Measurements from ENCODE around the gene MN1. TPM values are rescaled to one million over a fixed set of nuclear protein-coding genes. Genes with fewer than 3 reads are reported as not detected.

MN1 gene
- total RNA-seq, 4 donors from 2014 or later = 0.53 to 2.8 (median 1.5) TPM

DNA sequence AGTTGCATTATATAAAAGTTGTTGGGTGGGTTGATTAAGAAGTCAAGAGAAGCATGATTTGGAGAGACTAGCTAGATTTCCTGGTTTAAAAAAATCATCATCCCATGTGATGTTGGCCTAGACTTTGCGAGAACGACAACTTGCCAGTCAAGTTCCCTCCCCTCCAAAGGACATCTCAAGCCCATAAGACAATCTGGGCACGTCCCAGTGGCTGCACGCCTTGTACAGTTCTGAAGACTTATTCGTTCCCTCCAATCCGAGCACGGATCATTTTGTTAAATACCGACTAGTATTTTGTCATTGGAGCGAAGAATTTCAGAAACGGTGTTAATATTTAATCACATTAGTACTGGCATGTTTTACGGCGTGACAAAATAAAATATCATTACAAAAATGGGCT is 8.0 kb downstream of the MN1 start:
- DNase-seq = no peak
- H3K36me3 ChIP-seq = no peaks in the 10 kb centered on the region
- TF ChIP-seq, protein P1, sequence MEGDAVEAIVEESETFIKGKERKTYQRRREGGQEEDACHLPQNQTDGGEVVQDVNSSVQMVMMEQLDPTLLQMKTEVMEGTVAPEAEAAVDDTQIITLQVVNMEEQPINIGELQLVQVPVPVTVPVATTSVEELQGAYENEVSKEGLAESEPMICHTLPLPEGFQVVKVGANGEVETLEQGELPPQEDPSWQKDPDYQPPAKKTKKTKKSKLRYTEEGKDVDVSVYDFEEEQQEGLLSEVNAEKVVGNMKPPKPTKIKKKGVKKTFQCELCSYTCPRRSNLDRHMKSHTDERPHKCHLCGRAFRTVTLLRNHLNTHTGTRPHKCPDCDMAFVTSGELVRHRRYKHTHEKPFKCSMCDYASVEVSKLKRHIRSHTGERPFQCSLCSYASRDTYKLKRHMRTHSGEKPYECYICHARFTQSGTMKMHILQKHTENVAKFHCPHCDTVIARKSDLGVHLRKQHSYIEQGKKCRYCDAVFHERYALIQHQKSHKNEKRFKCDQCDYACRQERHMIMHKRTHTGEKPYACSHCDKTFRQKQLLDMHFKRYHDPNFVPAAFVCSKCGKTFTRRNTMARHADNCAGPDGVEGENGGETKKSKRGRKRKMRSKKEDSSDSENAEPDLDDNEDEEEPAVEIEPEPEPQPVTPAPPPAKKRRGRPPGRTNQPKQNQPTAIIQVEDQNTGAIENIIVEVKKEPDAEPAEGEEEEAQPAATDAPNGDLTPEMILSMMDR (IDR thresholded peaks at IDR 0.05) = no peak
- no peak overlapping the region for H3K27ac ChIP-seq
- H3K4me3 ChIP-seq = no peak overlapping the region
- H3K9me3 ChIP-seq = no peaks in the 10 kb centered on the region
- H3K27me3 ChIP-seq = no peaks in the 10 kb centered on the region
- no peaks in the 10 kb centered on the region for H3K4me1 ChIP-seq

DNA sequence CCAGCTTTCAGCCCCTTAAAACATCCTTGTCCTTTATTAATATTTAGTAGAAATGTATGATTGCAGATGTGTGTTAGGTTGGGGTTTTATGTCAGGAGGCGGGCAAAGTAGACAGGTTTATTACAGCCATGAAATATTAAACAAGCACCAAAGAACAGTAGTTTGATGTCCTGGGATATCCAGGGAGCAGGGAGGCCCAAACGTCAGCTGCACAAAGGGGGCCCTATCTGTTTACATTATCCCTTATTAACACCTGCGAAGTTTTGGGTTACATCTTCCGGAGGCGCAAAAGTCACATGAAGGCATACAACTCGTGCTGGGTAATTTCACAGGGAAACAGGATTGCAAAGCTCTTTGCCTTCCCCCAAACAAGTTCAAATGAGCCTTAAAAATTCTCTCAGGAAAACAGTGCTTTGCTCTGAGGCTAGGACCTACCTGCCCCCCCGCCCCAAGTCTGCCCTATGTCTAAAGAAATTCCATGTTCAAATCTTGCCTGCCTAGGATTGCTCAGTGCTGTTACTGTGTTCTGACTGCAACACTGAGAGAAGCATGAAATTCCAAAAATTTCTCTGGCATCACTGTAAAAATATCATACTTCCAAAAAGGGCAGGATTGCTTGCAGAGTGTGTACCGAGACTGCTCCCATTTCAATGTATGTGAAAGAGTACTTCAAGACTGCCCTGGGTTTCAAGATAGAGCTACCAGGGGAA is 8.9 kb downstream of the MN1 start:
- H3K27me3 ChIP-seq = no peaks in the 10 kb centered on the region
- TF ChIP-seq POLR2A (IDR thresholded peaks at IDR 0.05) = no peak
- TF ChIP-seq, protein P1 (IDR thresholded peaks at IDR 0.05) = no peak
- H3K27ac ChIP-seq = peak overlapping the region in 1 of 4 donors; percentile 8
- DNase-seq = no peak
- H3K36me3 ChIP-seq = no peaks in the 10 kb centered on the region
- no peak overlapping the region for H3K4me3 ChIP-seq
- no peaks in the 10 kb centered on the region for H3K4me1 ChIP-seq
- no peaks in the 10 kb centered on the region for H3K9me3 ChIP-seq

DNA sequence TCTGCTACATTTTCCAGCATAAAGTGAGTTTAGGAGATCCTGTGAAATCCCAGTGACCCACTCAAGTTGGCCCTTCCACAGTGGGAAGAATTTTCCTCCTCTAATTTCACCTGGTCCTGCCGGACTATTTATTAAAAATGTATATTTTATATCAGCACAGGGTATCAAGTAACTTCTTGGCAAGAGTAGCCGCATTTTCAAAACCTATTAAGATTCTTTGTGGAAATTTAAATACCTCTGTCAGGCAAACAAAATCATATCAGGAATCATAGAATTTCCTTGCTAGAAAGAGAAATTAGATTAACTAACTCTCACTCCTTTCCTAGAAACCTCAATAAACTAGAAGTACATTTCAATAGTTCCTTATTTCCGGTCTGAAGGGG is 9.7 kb downstream of the MN1 start:
- TF ChIP-seq, protein P1 (IDR thresholded peaks at IDR 0.05) = no peak
- no peak for TF ChIP-seq POLR2A (IDR thresholded peaks at IDR 0.05)
- no peaks in the 10 kb centered on the region for H3K9me3 ChIP-seq
- H3K36me3 ChIP-seq = no peaks in the 10 kb centered on the region
- DNase-seq = no peak
- H3K4me3 ChIP-seq = no peak overlapping the region
- H3K27ac ChIP-seq = peak overlapping the region in 2 of 4 donors; percentile 22 to 39
- no peaks in the 10 kb centered on the region for H3K4me1 ChIP-seq
- no peaks in the 10 kb centered on the region for H3K27me3 ChIP-seq

DNA sequence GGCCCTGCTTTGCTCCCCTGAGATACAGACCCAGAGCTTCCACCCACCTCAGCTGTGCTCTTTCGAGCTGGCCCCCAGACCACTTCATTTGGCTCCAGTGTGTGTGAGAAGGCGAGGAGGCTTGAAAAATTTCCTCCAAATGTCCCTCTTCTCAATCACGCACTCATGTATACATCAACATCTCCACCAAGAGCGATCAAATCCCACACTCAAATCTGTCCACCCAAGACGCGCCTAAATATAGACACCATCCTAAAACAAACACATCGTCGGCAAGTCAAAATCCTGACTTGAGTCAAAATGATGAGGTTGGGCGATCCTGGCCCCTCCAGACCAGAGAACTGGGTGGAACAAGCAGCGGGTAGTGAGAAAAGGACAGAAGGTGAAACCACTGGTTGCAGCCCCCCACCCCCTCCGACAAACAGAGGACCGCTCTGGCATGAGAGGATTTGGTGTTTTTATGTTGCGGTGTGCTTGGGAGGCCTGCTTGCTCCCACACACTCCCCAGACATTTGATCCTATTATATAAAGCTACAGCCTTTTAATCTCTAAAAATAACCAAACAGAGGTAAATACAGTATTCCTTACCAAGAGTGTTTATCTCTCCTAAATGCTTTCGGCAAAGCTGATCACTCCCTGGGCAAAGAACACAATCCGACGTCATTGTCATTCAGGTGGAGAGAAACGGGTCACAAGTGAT is 10.2 kb downstream of the MN1 start:
- peak overlapping the region in 2 of 4 donors; percentile 22 to 39 for H3K27ac ChIP-seq
- no peak for DNase-seq
- H3K27me3 ChIP-seq = no peaks in the 10 kb centered on the region
- no peaks in the 10 kb centered on the region for H3K4me1 ChIP-seq
- TF ChIP-seq POLR2A (IDR thresholded peaks at IDR 0.05) = no peak
- TF ChIP-seq, protein P1 (IDR thresholded peaks at IDR 0.05) = no peak
- H3K36me3 ChIP-seq = no peaks in the 10 kb centered on the region
- H3K4me3 ChIP-seq = no peak overlapping the region
- no peaks in the 10 kb centered on the region for H3K9me3 ChIP-seq

DNA sequence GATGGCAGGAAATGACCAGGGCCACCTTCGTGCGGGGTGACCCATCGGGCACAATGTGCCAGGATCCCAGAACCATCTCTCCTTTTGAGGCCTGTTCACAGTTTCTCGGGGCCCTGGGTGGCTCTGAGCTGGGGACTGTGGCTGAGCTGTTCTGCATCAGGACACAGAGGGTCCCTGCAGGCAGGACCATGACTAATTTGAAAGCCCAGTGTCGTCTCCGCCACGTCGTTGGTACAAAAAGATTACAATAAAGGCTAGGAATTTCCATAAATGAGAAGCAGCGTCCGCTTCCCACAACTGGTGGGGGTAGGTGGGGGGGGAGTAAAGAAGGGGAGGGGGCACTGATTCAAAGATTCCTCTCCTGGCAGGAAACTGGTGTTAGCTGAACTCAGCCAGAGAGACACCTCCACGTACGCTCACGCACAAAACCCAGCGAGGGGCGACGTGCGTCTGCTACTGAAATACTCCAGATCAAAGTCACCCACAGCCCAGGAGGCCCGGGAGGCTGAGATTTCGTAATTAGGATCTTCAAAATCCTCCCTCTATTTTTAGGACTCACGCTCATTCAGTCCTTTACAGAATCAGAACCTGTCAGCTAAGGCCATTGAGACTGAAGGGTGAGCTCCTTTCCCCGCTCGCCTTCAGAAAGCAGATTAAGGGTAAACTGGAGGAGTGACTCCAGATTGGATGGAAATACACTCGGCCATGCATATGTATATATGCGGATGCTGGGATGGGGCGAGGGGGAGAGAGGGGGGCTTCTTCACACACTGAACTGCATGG is 11.0 kb downstream of the MN1 start:
- peak overlapping the region in 2 of 4 donors; percentile 22 to 39 for H3K27ac ChIP-seq

More for the DNA sequence above, 11.0 kb downstream of the MN1 start:
- H3K36me3 ChIP-seq = no peaks in the 10 kb centered on the region
- no peaks in the 10 kb centered on the region for H3K27me3 ChIP-seq
- no peak overlapping the region for H3K4me3 ChIP-seq
- no peak for DNase-seq
- H3K9me3 ChIP-seq = no peaks in the 10 kb centered on the region
- H3K4me1 ChIP-seq = no peaks in the 10 kb centered on the region
- no peak for TF ChIP-seq POLR2A (IDR thresholded peaks at IDR 0.05)
- TF ChIP-seq, protein P1 (IDR thresholded peaks at IDR 0.05) = no peak
